Stimulated activated CD8-positive, alpha-beta memory T cell treated with anti-CD3 and anti-CD28 coated beads, Interleukin-15, amount 100 ng/mL, for 1 hour (primary cell): ENCODE results near the gene INAFM2.

Experiments
- DNase-seq: peaks from one replicate; pipeline ENCODE4 v3.0.0-alpha.2; 2020; ENCODE audit warnings: low read depth

The INAFM2 gene

DNA sequence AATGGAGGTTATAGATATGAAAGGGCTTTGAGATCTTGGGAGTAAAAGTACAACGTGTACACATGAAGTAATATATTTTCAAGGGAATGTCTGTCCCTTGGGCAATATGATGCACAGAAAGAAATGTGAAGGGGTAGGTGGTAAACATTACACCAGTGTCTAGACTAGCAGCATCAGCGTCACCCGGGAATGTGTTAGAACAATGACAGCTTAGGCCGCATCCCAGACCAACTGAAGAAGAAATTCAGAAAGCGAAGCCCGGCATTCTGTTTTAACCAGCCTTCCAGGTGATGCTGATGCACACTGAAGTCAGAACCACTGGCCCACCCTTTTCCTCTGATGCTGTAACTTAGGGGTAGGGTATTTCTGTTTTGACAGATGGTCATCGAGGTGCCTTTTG is 6.3 kb downstream of the INAFM2 start:
- no peak for DNase-seq

DNA sequence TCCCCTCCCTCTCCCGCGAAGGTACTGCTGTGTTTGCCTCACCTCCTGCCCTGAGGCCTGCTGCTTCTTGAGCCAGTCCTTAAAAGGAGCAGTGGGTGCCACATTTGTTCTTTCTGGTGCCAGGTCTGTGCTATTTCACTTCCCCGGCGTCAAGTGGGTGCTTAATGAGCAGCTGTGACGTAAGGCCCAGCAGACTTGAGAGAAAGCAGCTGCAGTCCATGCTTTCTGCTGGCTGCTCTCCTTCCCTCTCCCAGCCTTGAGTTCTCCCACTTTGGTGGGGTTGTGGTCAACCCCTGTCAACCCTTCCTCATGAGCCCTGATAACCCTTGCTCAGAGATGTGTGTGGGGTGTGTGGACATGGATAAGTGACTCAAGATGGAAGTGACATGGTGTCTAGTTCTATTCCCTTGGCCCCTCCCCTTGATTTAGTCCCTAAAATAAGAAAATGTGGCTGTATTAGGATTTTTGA is 6.9 kb downstream of the INAFM2 start:
- no peak for DNase-seq

DNA sequence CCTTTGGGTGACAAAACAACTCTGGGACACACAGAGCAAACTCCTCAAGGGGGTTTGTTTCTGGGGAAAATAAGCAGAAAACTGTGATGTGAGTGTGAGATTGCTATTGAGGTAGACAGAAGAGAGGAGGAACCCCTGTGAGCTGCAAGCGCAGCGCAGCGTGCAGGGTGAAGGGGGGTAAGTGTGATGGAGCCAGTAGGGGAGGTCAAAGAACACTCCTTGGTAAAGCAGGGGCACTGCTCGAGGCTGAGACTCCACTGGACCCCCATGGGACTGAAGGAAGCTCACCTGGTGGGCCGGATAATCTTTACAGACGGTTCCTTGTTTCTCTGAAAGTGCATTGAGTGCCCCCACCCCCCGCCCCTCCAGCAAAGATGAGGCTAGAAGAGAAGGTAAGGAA is 7.5 kb downstream of the INAFM2 start:
- no peak for DNase-seq

DNA sequence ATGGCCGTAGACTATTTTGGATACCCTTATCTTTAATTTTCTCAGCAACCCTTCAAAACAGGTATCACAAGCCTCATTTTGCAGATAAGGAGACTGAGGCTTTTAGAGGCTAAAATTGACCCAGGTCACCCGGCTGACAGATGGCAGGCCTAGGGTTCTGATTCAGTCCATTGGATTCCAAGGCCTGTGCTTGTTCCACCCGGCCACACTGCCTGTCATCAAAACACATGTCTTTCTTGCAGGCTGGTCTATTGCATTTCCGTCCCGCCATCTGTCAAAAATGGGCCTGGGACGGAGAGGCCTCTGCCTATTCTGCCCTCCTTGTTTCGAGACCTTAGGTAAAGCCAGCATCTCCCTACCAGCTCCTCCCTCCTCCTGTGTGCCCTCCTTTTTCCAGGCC is 8.1 kb downstream of the INAFM2 start:
- no peak for DNase-seq

DNA sequence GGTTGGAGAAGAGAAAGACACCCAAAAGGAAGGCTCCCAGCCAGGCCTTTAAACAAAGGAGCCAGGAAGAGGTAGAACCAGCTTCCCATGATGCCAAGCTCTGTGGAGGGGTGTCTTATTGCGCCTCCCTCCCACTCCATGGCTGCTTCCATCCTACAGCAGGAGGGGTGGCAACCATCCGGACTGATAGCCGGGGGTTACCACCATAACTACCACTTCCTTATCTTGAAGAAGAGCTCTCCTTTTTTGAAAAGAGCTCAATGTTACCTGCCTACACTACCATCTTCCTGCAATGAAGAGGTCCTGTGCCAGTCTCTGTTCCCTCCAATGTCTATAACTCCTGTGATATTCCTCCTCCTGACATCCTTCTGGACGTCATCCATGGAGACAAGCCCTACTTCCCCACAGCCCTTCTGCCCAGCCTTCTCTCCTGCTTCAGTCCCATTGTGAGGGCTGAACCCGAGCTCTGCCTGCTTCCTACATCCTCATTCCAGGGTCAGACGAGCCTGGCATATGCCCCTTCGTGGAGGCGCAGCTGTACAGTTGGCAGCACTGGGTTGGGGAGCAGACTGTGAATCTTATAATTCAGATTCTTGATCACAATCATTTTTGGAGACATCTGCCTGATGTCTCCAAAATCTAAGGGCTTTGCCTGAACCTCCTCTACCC is 8.8 kb downstream of the INAFM2 start:
- no peak for DNase-seq

DNA sequence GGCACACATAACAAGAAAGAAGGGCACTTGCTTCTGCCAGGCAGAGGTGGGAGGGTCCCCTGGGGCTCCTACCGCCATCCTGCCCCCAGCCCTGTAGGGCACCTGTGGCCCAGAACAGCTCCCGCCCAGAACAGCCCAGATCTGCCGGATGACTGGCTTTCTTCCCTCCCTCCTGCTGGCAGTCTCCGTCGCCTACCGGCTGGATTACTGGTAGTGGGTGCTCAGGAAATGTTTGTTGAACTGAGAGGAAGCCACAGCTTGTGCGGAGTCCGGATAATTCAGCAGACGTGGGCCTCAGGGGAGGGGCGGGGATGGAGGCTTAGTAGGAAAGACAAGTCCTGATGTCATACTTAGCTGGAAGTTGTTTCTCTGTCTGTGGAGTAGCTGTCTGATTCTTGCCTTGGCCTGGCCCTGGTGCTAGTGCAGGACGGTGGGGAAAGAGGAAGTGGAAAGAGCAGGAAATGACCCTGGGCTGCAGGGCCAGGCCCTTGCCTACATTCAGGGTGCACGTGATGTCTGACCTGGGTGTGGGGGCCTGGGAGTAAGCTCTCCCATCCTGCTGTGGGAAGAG is 10.5 kb downstream of the INAFM2 start:
- DNase-seq, result no peak

DNA sequence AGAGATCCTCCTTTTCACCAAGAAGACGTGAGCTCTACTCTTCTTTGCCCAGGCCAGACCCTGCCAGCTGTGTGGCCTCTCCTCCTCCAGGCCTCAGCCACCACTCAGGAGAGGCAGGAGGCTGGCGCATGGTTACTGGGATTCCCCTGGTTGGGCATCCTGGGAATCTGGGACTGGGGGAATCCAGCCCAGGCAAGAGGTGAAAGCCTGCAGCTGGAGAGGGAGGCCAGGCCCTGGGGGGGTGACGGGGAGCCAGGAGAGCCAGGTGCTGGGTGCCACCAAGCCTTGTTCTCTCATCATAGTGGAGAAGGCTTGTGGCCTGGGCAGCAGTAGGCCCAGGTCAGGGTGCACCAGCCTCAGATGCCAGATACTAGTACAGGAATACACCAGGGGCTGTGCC is 11.0 kb downstream of the INAFM2 start:
- no peak for DNase-seq

DNA sequence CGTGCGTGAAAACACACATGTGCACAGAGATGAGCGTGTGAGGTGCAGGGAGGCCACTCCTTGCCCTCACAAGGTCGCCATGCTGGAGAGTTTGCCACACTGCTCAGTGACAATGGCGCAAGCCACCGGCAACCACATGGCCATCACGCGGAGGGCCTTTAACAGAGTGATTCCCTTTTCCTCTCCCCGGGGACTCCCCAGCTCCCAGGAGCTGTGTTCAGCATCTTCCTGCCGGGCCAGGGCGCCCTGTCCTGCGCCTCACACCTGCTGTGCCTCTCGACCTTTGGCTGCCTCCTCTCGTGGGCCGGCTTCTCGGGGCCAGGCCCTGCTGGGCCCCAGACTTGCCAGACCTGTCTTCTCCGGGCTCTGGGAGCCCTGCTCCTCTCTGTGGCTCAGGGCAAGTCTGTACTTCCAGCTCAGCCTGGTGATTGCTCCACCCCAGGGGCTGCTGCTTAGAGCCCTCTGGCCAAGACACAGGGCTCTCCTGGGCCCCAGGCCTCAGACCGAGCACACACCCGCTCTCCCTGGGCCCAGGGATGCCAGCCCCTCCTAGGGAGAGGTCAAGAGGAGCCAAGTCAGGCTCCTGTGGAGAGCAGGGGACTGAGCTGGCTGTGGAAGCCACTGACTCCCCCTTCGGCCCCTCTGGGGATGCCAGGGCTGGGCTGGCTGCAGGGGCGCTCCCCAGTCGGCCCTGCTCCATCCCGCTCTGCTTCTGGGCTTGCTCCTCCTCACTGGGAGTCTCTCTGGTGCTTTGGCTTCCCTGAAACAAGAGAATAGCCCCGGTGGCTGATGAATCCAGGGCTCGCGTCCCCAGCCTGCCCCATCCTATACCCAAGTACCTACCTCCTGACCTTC is 11.7 kb downstream of the INAFM2 start:
- no peak for DNase-seq

DNA sequence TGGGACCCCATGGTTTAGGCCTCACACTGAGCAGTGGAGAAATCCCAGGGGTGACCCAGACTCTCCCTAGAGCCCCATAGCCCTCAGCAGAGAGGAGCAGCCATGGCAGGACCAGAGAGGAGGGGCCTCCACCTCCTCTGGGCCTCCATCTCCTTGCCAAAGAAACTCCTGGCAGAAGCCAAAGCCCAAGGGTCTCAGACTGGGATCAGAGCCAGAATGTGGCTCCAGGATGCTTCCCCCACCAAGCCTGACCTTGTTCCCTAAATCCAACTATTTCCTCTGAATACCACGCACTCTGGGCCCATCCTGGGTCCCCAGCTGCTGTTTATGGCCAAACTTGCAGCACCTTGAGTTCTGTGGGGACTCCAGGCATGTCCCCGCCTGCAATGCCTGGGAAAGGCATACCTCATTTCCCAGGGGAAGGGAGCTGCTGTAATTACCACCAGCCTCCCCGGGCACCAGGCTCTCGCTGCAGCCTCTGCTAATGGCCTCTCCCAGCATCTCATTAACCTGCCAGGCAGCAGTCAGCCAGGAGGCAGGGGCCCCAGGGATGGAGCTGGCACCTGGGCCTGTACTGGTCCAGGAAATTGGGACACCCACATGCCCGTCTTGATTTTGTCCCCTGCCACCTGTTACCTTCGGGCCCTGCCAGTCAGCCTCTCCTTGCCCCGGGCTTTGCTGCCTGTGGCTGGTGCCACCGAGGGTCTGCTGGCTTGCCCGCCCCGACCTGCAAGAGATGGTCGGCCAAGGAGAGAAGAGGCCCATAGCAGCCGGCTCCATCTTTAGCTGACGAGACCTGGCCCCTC is 12.6 kb downstream of the INAFM2 start:
- no peak for DNase-seq

DNA sequence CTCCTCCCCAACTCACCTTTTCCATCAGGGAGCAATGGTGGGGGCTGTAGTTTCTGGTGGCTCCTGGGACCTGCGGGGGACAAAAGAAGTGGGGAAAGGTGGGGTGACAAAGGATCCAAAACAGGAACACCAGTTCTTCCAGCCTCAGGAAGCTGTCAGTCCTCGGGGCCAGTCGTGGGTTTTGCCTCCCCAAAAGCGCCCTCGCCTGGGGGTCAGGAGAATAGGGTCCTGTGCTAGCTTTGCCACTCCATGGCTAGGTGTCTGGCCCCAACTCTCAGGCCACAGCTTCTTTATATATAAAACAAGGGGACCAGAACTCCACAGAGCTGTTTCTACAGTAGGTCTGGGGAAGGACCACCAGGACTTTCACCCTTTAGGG is 13.2 kb downstream of the INAFM2 start:
- no peak for DNase-seq

DNA sequence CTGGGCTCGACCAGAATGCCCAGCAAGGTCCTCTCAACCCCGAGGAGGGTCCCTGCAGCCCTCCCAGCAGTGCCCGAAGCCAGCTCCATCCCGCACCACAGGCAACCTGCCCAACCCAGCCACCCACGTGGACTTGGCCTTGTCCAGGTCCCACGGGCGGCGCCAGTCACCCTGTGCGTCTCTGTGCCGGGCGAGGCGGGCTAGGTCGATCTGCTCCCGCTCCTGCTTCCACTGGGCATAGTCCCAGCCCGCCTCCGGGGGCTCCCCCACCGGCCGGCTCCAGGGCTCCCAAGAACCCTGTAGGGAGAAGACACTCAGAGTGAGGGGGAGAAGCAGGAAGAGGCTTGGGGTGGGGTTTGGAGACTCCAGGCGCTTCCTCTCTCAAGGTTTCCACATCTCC is 14.1 kb downstream of the INAFM2 start:
- DNase-seq, result no peak

DNA sequence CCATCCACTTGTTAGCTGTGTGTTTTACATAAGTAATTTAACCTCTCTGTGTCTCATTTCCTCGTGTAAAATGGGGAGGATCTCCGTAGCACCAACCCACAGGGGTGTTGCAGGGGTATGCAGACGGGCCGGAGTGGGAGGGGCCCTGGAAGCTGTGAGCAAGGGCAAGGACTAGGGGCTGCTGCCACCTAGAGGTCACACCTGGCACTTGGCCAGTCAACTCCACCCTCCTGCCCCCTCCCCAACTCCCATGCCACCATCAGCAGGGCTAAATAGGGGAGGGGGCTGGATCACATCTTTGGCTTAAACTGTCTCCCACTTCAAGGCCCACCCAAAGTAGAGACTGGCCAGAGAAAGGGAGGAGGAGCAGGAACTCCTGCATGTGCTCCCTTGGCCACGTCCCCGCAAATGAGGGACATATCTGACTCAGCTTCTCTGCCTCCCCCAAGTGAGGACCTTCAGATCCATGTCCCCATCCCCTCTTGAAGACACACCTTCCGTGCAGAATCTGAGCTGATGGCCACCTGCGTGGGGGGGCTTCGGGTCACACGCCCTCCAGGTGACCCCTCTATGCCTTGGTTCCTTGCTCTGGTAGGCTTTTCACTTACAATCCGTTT is 14.7 kb downstream of the INAFM2 start:
- peak; percentile 54 for DNase-seq

DNA sequence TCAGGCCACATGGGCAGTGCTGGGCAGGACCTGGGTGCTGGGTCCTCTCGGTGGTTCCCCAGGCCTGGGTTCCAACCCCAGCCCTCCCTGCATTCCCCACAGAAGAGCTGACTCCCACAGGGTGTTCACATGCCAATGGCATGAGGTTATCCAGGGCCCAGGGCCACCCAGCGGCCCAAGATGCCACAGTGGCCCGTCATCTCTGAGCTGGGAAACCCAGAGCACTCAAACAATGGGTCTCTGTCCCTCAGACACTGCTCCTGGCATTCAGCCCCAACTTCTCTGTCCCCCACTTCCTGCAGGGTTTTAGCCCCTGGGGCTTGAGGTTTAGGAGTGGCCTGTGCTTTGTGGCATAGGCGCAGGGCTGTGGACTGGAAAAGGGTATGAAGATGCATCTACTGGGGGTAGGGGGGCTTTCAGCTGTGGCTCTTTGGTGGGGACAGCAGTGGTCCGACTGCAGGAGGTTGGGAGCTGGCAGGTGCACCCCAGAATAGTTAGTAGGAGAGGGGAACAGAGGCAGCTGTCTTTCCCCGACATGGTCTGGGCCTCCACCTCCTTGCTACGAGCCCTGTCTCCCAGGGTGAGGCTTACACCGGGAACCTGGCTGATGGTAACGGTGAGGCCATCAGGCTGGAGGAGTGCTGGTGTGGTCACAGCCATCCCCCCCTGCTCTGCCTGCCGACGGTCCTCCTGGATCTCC is 15.6 kb downstream of the INAFM2 start:
- DNase-seq, result no peak

DNA sequence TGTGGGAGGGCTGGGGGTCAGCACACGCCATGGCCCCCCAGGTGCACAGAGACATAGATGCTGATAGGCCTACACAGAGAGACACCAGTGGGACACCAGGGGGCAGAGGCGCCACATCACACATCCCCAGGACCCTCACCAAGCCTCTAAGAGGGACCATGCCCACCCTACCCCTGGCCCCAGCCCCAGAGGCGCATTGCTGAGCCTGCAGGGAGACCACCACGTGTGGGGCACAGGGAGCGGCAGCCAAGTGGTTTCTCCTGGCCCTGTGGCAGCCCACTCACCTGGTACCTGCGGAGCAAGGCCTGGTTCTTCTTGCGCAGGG is 16.1 kb downstream of the INAFM2 start:
- no peak for DNase-seq

DNA sequence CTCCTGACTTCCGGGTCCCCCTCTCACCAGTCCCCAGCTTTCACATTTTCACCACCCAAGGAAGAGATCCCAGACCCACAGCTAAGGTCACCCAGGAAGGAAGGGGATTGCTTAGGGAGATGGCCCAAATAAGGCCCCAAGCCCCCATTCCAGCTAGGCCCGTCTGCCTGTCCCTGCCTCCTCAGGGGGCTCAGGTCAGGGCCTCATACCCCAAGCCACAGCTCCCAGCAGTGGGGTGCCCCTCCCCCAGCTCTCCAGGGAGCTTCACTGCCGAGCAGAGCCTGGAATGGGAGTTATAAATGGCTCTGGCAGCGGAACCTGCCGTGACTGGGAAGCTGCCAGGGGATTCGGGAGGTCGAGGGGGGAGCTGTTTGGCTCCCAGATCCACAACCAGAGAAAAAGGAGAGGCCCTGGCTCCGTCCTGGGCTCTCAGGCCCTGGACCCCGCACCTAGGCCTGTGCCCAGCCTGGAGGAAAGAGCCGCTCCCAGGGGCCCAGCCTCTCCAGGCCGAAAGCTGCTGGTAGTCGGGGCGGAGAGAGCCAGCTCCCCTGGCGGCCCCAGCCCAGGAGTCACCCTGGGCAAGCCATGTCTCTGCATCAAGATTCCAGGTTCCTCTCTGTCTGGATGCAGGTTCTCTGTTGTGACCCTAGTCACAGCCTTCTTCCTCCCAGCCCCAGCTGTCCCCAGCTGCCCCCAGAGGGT is 16.7 kb downstream of the INAFM2 start:
- DNase-seq, result no peak

DNA sequence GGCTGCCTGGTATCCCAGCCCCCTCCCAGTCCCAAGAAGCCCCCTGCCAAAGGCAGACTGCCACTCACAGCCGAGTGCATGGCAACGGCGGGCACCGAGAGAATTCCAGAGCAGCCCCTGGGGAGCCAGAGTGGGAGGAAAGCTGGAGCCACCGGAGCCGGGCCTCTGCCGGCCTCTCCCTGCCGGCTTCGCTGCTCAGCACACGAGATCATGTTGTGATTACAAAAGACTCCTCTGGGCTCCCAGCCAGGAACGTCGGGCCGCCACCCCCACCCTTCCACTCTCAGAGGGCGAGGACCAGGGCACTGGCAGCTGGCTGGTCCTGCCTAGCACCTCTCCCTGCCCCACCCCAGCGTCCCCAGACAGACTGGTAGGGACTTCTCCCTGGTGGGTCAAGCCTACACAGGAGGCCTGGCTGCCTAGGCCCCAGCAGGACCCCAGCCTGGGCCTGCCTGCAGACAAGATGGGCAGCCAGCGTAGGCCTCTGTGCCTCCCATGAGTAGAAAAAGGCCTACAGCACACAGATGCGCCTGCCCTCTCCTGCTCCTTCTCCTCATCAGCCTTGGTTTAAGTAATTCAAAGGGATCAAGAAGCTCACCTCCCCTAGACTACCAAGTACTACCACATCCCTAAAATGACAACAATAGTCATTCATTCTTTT is 17.4 kb downstream of the INAFM2 start, which contains the start of gene CCDC9B:
CCDC9B (minus strand) TSS at position 200 of the 661 bp plus-strand sequence; CDS start at position 80, 120 bp downstream.
- no peak for DNase-seq

DNA sequence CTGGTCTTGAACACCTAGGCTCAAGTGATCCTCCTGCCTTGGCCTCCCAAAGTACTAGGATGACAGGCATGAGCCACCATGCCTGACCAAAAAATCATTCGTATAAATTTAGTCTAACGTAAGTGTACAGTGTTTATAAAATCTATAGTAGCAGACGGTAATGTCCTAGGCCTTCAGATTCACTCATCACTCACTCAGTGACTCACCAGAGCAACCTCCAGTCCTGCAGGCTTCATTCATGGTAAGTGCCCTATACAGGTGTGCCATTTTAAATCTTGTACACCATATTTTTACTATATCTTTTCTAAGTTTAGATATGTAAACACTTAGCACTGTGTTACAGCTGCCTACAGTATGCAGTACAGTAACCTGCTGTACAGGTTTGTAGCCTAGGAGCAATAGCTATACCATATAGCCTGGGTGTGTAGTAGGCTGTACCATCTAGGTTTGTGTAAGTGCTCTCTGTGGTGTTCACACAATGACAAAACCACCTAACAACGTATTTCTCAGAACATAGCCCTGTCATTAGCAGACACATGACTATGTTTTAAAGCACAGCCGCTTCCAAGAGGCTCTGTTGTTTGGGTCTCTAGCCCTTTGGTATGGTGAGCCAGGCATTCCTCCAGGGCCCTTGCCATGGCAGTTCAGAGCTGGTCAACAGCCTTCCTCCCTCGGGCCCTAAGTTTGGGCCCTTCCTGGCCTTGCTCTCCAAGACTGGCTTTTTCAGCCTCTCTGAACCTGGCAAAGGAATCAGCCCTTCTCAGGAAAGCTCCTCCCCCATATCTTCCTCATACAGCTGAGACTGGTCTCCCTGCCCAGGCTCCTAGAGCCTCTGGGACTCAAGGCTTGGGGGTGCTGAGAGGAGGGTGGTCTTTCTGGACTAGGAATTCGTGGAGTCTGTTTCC is 19.2 kb downstream of the INAFM2 start:
- DNase-seq, result no peak

DNA sequence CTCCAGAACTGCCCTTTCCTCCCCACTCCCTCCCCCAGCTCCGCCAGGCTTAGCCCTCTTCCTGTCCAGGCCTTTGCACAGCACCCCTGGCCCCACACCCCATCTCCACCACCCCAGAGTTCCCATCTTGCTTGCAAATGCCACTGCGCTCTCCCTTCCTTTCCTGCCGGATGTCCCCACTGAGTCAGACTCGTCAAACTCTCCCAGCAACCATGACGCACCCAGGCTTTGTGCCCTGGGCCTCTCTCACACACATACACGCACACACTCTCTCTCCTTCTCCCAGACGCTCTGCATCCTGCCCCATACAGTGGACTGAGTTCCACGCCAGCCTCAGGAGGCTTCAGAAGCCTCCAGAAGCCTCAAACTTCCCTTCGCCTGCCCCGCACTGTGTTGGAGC is 20.0 kb downstream of the INAFM2 start:
- no peak for DNase-seq

DNA sequence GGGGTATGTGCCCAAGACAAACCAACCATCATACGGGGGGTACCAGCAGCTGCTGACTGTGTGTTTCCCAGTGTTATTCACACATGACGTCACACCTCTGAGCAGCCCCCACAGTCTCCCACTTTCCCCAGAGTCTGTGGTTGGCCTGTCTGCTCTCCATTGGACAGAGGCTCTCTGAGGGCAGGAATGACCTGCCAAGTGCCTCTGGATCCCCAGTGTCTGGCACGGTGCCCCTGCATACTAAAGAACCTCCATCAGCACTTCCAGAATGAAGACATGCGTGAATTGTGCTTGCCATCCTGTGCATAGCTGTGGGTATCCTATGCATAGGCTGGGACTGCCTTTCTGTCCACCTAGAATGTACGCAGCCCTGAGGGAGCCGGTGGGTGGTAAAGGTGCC is 20.7 kb downstream of the INAFM2 start:
- DNase-seq, result no peak
